ENCODE results near the gene ETFA. TPM values are rescaled to one million over a fixed set of nuclear protein-coding genes. Genes with fewer than 3 reads are reported as not detected.

ETFA gene
- total RNA-seq, 1 donor from 2014 or later, result 31.7 TPM

- DNase-seq (ENCODE audit: low spot score in 2 of 2), result no peak
- Histone ChIP-seq H3K9me3 (no peaks in the 10 kb centered on the region), H3K36me3 (peaks cover 6 to 11% of the 10 kb centered on the region in 2 donors), H3K4me3 (no peak overlapping the region), H3K27ac (no peak overlapping the region), H3K4me1 (no peaks in the 10 kb centered on the region), H3K27me3 (no peaks in the 10 kb centered on the region)
- intact Hi-C loops (cut with DNase I), result no loop called here
- TF ChIP-seq CTCF (IDR thresholded peaks at IDR 0.05), result peak in 1 of 3 experiments; percentile 40
Observed at GRCh38 chr15:76235186-76235826, 76.0 kb downstream of the ETFA start.

DNA sequence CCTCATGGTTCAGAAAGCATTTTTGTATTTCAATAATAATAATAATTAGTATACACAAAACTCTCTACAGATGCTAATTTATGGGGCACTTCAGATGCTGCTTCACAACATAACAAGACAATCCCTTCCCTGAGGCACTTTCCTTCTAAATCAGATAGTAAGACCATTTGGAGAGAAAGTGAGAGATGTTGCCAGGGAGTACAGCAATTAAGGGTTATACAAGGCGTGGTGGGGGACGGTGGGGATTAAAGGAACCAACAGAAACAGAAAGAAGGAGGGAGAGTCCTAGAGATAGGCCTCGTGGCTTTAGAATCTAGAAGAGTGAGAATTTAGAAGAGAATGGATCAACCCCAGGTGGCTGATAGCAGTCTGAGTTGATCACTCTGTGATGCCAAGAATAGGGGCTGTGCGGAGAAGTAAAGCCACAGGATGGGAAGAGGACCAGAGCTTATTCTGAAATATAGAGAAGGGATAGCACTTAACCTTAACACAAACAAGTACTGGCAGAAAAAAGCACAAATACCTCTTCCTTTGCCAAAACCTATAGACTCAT, 76.9 kb downstream of the ETFA start:
- DNase-seq (ENCODE audit: low spot score in 2 of 2), result no peak
- H3K4me1 ChIP-seq, result no peaks in the 10 kb centered on the region
- H3K4me3 ChIP-seq, result no peak overlapping the region
- no peak overlapping the region for H3K27ac ChIP-seq
- H3K36me3 ChIP-seq, result peaks cover 6 to 15% of the 10 kb centered on the region in 2 donors
- no peaks in the 10 kb centered on the region for H3K9me3 ChIP-seq
- intact Hi-C loops (cut with DNase I), result no loop called here
- H3K27me3 ChIP-seq, result no peaks in the 10 kb centered on the region
- no peak for TF ChIP-seq CTCF (IDR thresholded peaks at IDR 0.05)

DNA sequence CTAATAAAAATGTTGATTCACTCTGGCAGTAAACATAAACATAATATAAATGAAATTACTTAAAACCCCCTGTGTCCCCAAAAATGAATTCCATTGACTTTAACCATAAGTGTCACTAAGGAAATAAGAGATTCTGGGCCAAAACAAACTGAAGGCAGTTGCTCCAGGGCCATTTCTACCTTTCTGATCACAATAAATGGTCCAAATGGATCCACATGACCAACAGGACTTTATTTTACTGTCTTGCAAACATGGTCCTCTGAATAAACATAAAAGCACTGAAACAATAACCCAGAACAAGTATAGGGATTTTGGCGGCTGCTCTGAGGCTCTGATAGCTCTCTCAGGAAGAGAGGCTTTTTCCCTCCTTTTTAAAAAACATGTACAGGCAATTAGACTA, 77.3 kb downstream of the ETFA start:
- Histone ChIP-seq H3K27me3 (no peaks in the 10 kb centered on the region), H3K27ac (no peak overlapping the region), H3K4me1 (no peaks in the 10 kb centered on the region), H3K9me3 (no peaks in the 10 kb centered on the region), H3K4me3 (no peak overlapping the region), H3K36me3 (peaks cover 6 to 17% of the 10 kb centered on the region in 2 donors)
- TF ChIP-seq CTCF (IDR thresholded peaks at IDR 0.05), result no peak
- intact Hi-C loops (cut with DNase I), result no loop called here
- DNase-seq (ENCODE audit: low spot score in 2 of 2), result no peak

- intact Hi-C loops (cut with DNase I), result no loop called here
- no peak for TF ChIP-seq CTCF (IDR thresholded peaks at IDR 0.05)
- DNase-seq (ENCODE audit: low spot score in 2 of 2), result no peak
- no peaks in the 10 kb centered on the region for H3K9me3 ChIP-seq
- no peaks in the 10 kb centered on the region for H3K27me3 ChIP-seq
- H3K4me1 ChIP-seq, result no peaks in the 10 kb centered on the region
- H3K4me3 ChIP-seq, result no peak overlapping the region
- H3K36me3 ChIP-seq, result peaks cover 14 to 36% of the 10 kb centered on the region in 2 donors
- no peak overlapping the region for H3K27ac ChIP-seq
Observed at GRCh38 chr15:76229266-76229665, 82.0 kb downstream of the ETFA start.

- DNase-seq (ENCODE audit: low spot score in 2 of 2), result no peak
- no peak for TF ChIP-seq CTCF (IDR thresholded peaks at IDR 0.05)
- Histone ChIP-seq H3K4me3 (no peak overlapping the region), H3K4me1 (no peaks in the 10 kb centered on the region), H3K27ac (no peak overlapping the region), H3K9me3 (no peaks in the 10 kb centered on the region), H3K27me3 (no peaks in the 10 kb centered on the region), H3K36me3 (peaks cover 9 to 34% of the 10 kb centered on the region in 2 donors)
- intact Hi-C loops (cut with DNase I), result no loop called here
Observed at GRCh38 chr15:76223521-76223920, 87.7 kb downstream of the ETFA start.
